Coronary artery (tissue), 2 donors: ENCODE measurements around the gene KBTBD12.
"Not testable (repeated sequence)": the region's sequence is repeated elsewhere in the genome, so short reads cannot be mapped to it uniquely, and the experiment has no call there.

Experiments used
- DNase-seq: peaks from one replicate; pipeline ENCODE4 v3.0.0-alpha.2; 2017; ENCODE audit warnings: low spot score
- H3K27ac ChIP-seq, 2 donors: fragments of 200-600 bp; sonication (generic); one replicate each; pipeline ENCODE4 v1.5.1; 2016 to 2019
- H3K4me3 ChIP-seq: fragments of 200-600 bp; sonication (generic); 2 replicates; pipeline ENCODE4 v1.5.1; 2016; ENCODE audit warnings: mild to moderate bottlenecking, moderate library complexity
- TF ChIP-seq, protein P1 (sequence below): fragments of 200-600 bp; sonication (generic); IDR thresholded peaks from one replicate; pipeline ENCODE4 v1.5.1; 2019; ENCODE audit warnings: antibody characterized with exemption

Gene KBTBD12

DNA sequence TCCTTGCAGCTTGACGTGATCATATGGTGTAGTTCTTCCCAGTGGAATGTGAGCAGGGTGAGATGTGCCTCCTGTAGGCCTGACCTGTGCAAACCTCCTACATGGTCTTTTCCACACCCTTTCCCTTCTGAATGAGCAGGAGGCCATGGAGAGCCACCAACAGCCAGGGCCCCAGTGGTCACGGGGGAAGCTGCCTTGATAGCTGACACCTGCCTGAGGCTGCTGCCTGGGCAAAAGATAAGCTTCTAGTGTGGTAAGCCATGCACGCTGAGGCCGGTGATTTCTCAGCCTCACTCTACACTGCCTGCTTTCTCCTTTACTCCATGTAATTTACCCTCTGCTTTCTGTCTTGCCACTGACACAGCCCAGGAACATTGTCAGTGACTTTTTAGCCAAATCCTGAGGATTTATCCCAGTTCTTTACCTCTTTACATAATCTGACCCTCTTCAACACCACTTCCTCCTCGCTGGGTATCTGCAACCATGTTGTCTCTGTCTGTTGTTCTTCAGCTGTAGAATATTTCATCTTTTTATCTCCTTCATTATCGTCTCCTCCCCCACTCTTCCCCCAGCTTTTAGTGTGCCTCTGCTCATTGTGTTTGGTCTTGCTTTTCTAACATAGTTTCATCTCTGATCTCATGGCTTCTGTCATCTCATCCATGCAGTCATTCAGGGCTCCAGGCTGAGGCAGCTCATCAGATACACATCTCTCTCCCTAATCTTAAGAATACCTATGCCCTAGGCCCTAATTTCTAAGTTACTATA lies 11.2 kb upstream of the KBTBD12 start:
- DNase-seq = no peak
- Histone ChIP-seq H3K27ac (no peak overlapping the region), H3K4me3 (no peak overlapping the region)
- TF ChIP-seq, protein P1, sequence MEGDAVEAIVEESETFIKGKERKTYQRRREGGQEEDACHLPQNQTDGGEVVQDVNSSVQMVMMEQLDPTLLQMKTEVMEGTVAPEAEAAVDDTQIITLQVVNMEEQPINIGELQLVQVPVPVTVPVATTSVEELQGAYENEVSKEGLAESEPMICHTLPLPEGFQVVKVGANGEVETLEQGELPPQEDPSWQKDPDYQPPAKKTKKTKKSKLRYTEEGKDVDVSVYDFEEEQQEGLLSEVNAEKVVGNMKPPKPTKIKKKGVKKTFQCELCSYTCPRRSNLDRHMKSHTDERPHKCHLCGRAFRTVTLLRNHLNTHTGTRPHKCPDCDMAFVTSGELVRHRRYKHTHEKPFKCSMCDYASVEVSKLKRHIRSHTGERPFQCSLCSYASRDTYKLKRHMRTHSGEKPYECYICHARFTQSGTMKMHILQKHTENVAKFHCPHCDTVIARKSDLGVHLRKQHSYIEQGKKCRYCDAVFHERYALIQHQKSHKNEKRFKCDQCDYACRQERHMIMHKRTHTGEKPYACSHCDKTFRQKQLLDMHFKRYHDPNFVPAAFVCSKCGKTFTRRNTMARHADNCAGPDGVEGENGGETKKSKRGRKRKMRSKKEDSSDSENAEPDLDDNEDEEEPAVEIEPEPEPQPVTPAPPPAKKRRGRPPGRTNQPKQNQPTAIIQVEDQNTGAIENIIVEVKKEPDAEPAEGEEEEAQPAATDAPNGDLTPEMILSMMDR = no peak

DNA sequence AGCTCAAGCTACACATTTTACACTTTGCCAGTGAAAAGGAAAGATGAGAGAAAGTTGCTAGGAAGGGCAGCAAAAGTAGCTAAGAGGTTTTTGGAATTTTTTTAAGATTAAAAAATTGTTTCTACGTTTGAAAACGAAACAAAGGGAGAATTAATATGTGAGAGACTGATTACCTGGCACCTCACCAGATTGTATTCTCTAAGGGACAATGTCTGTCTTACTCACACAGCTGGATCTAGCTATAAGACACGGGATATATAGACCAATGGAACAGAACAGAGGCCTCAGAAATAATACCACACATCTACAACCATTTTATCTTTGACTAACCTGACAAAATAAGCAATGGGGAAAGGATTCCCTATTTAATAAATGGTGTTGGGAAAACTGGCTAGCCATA lies 9.5 kb upstream of the KBTBD12 start:
- H3K4me3 ChIP-seq = no peak overlapping the region
- H3K27ac ChIP-seq = no peak overlapping the region
- TF ChIP-seq, protein P1 = no peak
- DNase-seq = no peak

DNA sequence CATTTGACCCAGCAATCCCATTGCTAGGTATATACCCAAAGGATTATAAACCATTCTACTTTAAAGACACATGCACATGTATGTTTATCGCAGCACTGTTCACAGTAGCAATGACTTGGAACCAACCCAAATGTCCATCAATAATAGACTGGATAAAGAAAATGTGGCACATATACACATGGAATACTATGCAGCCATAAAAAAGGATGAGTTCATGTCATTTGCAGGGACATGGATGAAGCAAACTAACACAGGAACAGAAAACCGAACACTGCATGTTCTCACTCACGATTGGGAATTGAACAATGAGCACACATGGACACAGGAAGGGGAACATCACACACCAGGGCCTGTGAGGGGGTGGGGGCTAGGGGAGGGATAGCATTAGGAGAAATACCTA lies 8.4 kb upstream of the KBTBD12 start:
- DNase-seq, H3K27ac ChIP-seq, H3K4me3 ChIP-seq: not testable (repeated sequence)

DNA sequence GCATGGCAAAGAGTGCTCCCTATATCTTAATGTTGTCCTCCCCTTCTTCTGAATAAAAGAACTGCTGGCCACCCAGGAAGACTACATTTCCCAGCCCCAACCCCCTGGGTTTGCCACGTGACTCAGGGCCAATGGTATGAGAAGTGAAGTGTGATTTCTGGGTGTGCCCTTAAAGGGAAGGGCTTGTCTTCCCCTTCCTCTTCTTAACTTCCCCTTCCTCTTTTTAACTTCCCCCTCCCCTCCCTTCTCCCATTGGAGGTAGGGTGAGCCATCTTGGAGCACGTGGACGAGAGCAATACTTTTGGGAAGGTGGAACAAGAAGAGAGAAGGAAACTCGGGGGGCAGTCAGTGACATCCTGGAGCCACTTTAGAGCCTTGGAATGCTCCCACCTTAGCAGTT lies 6.8 kb upstream of the KBTBD12 start:
- TF ChIP-seq, protein P1 = no peak
- Histone ChIP-seq H3K27ac (no peak overlapping the region), H3K4me3 (no peak overlapping the region)
- no peak for DNase-seq

DNA sequence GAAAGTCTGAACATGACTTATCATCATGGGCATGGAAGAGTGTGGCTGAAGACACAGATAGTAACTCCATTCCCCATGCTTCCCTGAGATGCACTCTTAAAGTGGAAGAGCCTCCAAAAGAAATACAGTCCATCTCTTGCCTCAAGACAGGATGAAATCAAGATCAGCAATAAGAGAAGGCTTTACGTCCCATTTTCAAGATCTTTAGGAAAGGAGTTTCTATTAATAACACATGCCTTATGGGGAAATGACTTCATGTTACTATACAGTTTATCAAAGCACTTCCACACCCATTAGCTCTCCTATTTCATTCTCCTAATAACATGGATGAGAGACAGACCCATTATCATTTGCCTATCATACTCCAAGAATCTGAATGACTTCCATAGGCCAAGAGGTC lies 6.1 kb upstream of the KBTBD12 start:
- Histone ChIP-seq H3K4me3 (no peak overlapping the region), H3K27ac (peak overlapping the region in 1 of 2 donors; percentile 89)
- no peak for DNase-seq
- TF ChIP-seq, protein P1 = no peak

DNA sequence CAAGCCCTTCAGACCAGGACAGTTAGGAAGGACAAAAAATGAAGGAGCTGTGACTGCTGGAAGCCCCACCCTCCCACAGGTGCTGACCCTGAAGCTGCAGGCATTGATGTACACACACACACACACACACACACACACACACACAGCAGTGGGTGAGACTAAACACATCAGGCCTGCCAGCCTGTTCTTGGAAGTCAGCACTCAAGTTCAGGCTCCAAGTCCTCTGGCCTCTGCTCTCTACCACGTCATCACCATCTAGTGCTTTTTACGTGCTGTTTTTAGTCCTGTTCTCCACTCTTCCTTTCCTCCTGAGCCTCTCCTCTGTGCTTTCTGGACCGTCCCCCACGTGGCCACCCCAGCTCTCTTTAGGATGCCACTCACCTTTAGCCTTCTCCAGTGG lies 5.4 kb upstream of the KBTBD12 start:
- H3K4me3 ChIP-seq = no peak overlapping the region
- no peak for DNase-seq
- TF ChIP-seq, protein P1 = no peak
- peak overlapping the region; percentile 23 to 89 for H3K27ac ChIP-seq

DNA sequence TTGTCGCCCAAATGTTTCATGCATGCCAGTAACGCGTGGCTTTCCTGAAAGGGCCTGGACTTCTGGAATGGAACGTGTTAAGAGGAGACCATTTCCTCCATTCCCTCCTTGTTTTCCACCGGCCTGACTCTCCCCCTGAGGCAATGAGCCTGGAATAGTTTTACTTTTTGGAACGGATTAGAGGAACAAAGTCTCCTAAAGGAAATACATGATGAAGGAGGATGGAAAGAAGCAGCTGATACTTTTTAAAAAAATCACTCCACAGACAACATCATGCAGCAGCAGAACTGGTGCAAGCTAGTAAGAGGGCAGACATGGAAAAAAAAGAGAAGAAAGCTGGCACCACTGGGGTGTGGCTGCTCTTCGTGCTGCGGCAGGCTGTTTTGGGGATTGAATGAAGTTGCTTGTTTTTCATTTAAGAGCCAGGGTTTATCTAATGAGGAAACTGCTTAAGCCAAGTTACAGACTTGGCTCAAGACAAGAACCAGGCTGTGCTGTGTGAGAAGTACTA lies 3.6 kb upstream of the KBTBD12 start:
- DNase-seq = no peak
- Histone ChIP-seq H3K4me3 (no peak overlapping the region), H3K27ac (peak overlapping the region; percentile 73 to 89)
- TF ChIP-seq, protein P1 = no peak

DNA sequence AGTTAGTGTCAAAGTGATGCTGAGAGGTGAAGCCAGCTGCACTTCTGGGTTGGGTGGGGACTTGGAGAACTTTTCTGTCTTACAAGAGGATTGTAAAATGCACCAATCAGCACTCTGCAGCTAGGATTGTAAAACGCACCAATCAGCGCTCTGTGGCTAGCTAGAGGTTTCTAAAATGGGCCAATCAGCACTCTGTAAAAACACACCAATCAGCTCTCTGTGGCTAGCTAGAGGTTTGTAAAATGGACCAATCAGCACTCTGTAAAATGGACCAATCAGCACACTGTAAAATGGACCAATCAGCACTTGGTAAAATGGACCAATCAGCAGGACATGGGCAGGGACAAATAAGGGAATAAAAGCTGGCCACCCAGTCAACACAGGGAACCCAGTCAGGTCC lies 1.2 kb upstream of the KBTBD12 start:
- H3K27ac ChIP-seq = peak overlapping the region; percentile 75 to 85
- DNase-seq, H3K4me3 ChIP-seq: not testable (repeated sequence)
